ENCODE data around the gene IMPA2. TPM values are rescaled to one million over a fixed set of nuclear protein-coding genes. Genes with fewer than 3 reads are reported as not detected.
A peak's percentile ranks its signal among the peaks of the same experiment; 100 is the strongest.
"Not testable (repeated sequence)": the region's sequence is repeated elsewhere in the genome, so short reads cannot be mapped to it uniquely, and the experiment has no call there.

Gene IMPA2
- total and polyA plus RNA-seq, 4 donors: 43.4 to 65.4 (median 61.5) TPM

DNA sequence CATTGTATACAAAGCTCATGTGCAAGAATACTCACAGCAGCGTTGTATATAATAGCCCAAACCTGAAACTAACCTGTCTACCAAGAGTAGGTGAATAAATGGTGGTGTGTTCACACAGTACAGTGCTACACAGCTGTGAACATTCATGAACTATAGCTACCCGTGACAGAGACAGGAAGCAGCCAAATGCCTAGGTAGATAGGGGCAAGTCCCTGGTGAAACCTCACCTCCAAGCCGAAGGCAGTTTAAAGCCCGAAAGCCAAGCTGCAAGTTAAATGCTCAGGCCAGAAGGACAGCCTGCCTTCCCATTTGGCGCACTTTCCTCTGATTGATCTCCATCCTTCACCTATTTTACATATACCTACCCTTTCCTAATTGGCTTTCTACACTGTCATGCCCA is 36.5 kb upstream of the IMPA2 start:
- Histone ChIP-seq H3K4me3 (no peak overlapping the region), H3K9ac (ENCODE audit: insufficient read depth in 1 of 2, low read length in 2 of 2) (no peak overlapping the region), H3K9me3 (ENCODE audit: control insufficient read depth in 4 of 4, insufficient read depth in 3 of 4, low read length in 3 of 4) (peaks cover 0 to 3% (median 0%) of the 10 kb centered on the region in 4 donors), H3K4me1 (ENCODE audit: control insufficient read depth in 5 of 5, insufficient read depth in 5 of 5, low read length in 5 of 5) (peaks cover 0 to 13% (median 7%) of the 10 kb centered on the region in 5 donors), H3K27me3 (ENCODE audit: control insufficient read depth in 3 of 3, insufficient read depth in 3 of 3, low read length in 2 of 3) (no peaks in the 10 kb centered on the region), H3K36me3 (ENCODE audit: control insufficient read depth in 4 of 4, insufficient read depth in 4 of 4, low read length in 4 of 4) (no peaks in the 10 kb centered on the region), H3K27ac (ENCODE audit: low read depth in 1 of 2, low read length in 1 of 2) (no peak overlapping the region)
- DNase-seq (no peak), ATAC-seq (ENCODE audit: insufficient read depth, low FRiP score) (no peak)
- TF ChIP-seq, protein P1, sequence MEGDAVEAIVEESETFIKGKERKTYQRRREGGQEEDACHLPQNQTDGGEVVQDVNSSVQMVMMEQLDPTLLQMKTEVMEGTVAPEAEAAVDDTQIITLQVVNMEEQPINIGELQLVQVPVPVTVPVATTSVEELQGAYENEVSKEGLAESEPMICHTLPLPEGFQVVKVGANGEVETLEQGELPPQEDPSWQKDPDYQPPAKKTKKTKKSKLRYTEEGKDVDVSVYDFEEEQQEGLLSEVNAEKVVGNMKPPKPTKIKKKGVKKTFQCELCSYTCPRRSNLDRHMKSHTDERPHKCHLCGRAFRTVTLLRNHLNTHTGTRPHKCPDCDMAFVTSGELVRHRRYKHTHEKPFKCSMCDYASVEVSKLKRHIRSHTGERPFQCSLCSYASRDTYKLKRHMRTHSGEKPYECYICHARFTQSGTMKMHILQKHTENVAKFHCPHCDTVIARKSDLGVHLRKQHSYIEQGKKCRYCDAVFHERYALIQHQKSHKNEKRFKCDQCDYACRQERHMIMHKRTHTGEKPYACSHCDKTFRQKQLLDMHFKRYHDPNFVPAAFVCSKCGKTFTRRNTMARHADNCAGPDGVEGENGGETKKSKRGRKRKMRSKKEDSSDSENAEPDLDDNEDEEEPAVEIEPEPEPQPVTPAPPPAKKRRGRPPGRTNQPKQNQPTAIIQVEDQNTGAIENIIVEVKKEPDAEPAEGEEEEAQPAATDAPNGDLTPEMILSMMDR (IDR thresholded peaks at IDR 0.05; ENCODE audit: control extremely low read depth, extremely low read depth): no peak
- WGBS, 2 donors: 87 to 89% methylated on average over 5 of the region's 5 CpGs

DNA sequence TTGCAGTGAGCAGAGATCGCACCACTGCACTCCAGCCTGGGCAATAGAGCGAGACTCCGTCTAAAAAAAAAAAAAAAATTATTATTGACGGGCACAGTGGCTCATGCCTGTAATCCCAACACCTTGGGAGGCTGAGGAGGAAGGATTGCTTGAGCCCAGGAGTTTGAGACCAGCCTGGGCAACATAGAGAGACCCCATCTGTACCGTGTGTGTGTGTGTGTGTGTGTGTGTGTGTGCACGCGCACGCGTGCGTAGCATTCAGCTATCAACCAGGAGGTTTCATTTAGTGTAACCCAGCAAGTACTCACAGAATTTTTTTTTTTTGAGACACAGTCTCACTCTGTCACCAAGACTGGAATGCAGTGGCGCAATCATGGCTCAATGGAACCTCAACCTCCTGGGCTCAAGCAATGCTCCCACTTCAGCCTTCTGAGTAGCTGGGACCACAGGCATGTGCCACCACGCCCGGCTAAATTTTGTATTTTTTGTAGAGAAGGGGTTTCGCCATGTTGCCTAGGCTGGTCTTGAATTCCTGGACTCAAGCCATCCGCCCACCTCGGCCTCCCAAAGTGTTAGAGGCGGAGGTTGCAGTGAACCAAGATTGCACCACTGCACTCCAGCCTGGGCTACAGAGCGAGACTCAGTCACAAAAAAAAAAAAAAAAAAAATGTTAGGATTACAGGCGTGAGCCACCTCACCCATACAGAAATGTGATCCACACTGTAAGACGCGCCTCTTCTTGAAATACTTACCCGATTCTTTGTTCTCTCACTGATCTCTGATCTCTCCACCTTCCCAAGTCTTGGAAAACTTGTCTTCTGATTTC is 35.3 kb upstream of the IMPA2 start:
- not testable (repeated sequence) for H3K36me3 ChIP-seq (ENCODE audit: control insufficient read depth in 4 of 4, insufficient read depth in 4 of 4, low read length in 4 of 4); H3K4me3 ChIP-seq; H3K9me3 ChIP-seq (ENCODE audit: control insufficient read depth in 4 of 4, insufficient read depth in 3 of 4, low read length in 3 of 4); H3K9ac ChIP-seq (ENCODE audit: insufficient read depth in 1 of 2, low read length in 2 of 2); H3K27me3 ChIP-seq (ENCODE audit: control insufficient read depth in 3 of 3, insufficient read depth in 3 of 3, low read length in 2 of 3)
- Histone ChIP-seq H3K4me1 (ENCODE audit: control insufficient read depth in 5 of 5, insufficient read depth in 5 of 5, low read length in 5 of 5) (peaks cover 0 to 13% (median 7%) of the 10 kb centered on the region in 5 donors), H3K27ac (ENCODE audit: low read depth in 1 of 2, low read length in 1 of 2) (peak overlapping the region in 1 of 2 donors; percentile 63)
- WGBS, 2 donors: 72% methylated on average over 21 to 22 of the region's 22 CpGs
- ATAC-seq (ENCODE audit: insufficient read depth, low FRiP score): peak; percentile 16
- DNase-seq: peak in 2 of 3 donors; percentile 49 to 57

DNA sequence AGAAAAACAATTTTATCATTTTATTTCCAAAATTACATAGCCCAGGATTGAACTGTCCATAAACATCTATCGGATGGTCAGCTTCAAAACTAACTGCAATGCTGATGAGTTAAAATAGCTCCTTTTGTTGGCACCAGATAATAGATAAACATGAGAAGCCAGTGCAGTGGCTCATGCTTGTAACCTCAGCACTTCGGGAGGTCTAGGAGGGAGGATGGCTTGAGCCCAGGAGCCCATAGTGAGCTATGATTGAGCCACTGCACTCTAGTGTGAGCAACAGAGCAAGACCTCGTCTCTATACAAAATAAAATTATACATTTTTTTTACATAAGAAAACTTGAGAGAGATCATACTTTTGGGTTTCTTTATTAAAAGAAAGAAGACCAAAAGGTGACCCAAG is 34.6 kb upstream of the IMPA2 start:
- Histone ChIP-seq H3K9me3 (ENCODE audit: control insufficient read depth in 4 of 4, insufficient read depth in 3 of 4, low read length in 3 of 4) (peaks cover 0 to 3% (median 0%) of the 10 kb centered on the region in 4 donors), H3K27me3 (ENCODE audit: control insufficient read depth in 3 of 3, insufficient read depth in 3 of 3, low read length in 2 of 3) (no peaks in the 10 kb centered on the region), H3K36me3 (ENCODE audit: control insufficient read depth in 4 of 4, insufficient read depth in 4 of 4, low read length in 4 of 4) (no peaks in the 10 kb centered on the region), H3K4me3 (no peak overlapping the region), H3K9ac (ENCODE audit: insufficient read depth in 1 of 2, low read length in 2 of 2) (peak overlapping the region in 1 of 2 donors; percentile 71), H3K4me1 (ENCODE audit: control insufficient read depth in 5 of 5, insufficient read depth in 5 of 5, low read length in 5 of 5) (peaks cover 0 to 13% (median 7%) of the 10 kb centered on the region in 5 donors), H3K27ac (ENCODE audit: low read depth in 1 of 2, low read length in 1 of 2) (peak overlapping the region; percentile 92 to 96)
- ATAC-seq (ENCODE audit: insufficient read depth, low FRiP score) (no peak), DNase-seq (no peak)
- 22 to 35% methylated on average over 3 of the region's 3 CpGs for WGBS, 2 donors
- TF ChIP-seq, protein P1 (IDR thresholded peaks at IDR 0.05; ENCODE audit: control extremely low read depth, extremely low read depth): no peak
